Esophagus squamous epithelium (tissue), 5 donors: Measurements from ENCODE around the gene KIF21B. TPM values are rescaled to one million over a fixed set of nuclear protein-coding genes. Genes with fewer than 3 reads are reported as not detected.

Experiments
- DNase-seq: peaks from one replicate; lab custom pipeline; 2025; lab: John Stamatoyannopoulos, UW
- H3K27ac ChIP-seq, 4 donors: fragments of 200-600 bp; sonication (generic); one replicate each; pipeline ENCODE4 v1.5.1; 2016 to 2019; ENCODE audit warnings: mild to moderate bottlenecking in 1 of 4
- H3K27me3 ChIP-seq, 4 donors: fragments of 200-600 bp; sonication (generic); 1 replicate in 3 of 4; 2 replicates in 1 of 4; pipeline versions ENCODE4 v1.5.1 to v1.6.0; 2017 to 2021; ENCODE audit warnings: antibody characterized with exemption in 1 of 4
- H3K36me3 ChIP-seq, 3 donors: fragments of 200-600 bp; sonication (generic); one replicate each; pipeline ENCODE4 v1.5.1; 2016 to 2019
- H3K4me1 ChIP-seq, 3 donors: fragments of 200-600 bp; sonication (generic); one replicate each; pipeline ENCODE4 v1.5.1; 2017 to 2019
- H3K4me3 ChIP-seq, 4 donors: fragments of 200-600 bp; sonication (generic); 1 replicate in 3 of 4; 2 replicates in 1 of 4; pipeline ENCODE4 v1.5.1; 2016 to 2019; ENCODE audit warnings: mild to moderate bottlenecking in 2 of 4, moderate library complexity in 1 of 4
- H3K9me3 ChIP-seq, 3 donors: fragments of 200-600 bp; sonication (generic); one replicate each; pipeline ENCODE4 v1.5.1; 2016 to 2019
- CTCF ChIP-seq, 6 experiments: fragments of 450-650 bp in 4 of 6; fragments of 200-600 bp in 2 of 6; sonication (generic) in 2 of 6; IDR thresholded peaks; one replicate each; pipeline ENCODE4 v1.5.1; 2016 to 2019; ENCODE audit warnings: antibody characterized with exemption in 6 of 6, mild to moderate bottlenecking in 4 of 6, moderate library complexity in 4 of 6
- POLR2A ChIP-seq, 4 donors: fragments of 450-650 bp; IDR thresholded peaks; one replicate each; pipeline ENCODE4 v1.6.1; 2017; ENCODE audit warnings: antibody characterized with exemption in 4 of 4, mild to moderate bottlenecking in 4 of 4, moderate library complexity in 3 of 4
- WGBS, 2 donors: methylation state at CpG; one replicate each; pipeline ENCODE4 v1.1.5; 2018; 5-methylcytosine and 5-hydroxymethylcytosine counted together
- intact Hi-C: fragments of 100-400 bp; cut with DNase I; formaldehyde crosslinking; loops from one replicate; pipeline ENCODE4 v1.15.0; 2022
- total RNA-seq, 4 donors: library from RNA; depleted of rRNA; stranded (reverse); fragments of >200 nt; gene quantifications; one replicate each; pipeline ENCODE4 v1.1.0, GENCODE V29; 2016
- donor health status: DM: yes; HTN: yes; CAD: no.

The KIF21B gene
- total RNA-seq, 4 donors from 2014 or later: 0.53 to 2.1 (median 1.0) TPM

GRCh38 chr1:201054091-201054543 lies 30.6 kb upstream of the KIF21B start:
- H3K27me3 ChIP-seq: peaks cover 0 to 21% (median 0%) of the 10 kb centered on the region in 4 donors
- H3K4me3 ChIP-seq: no peak overlapping the region
- H3K9me3 ChIP-seq: no peaks in the 10 kb centered on the region
- intact Hi-C loops: no loop called here
- WGBS, 2 donors: 46 to 68% methylated on average over 6 of the region's 10 CpGs
- TF ChIP-seq CTCF (IDR thresholded peaks at IDR 0.05) (no peak), POLR2A (IDR thresholded peaks at IDR 0.05) (no peak)
- H3K4me1 ChIP-seq: peaks cover 0 to 10% (median 2%) of the 10 kb centered on the region in 3 donors
- no peak for DNase-seq
- no peak overlapping the region for H3K27ac ChIP-seq
- H3K36me3 ChIP-seq: no peaks in the 10 kb centered on the region

GRCh38 chr1:201053155-201053860 lies 29.8 kb upstream of the KIF21B start:
- Histone ChIP-seq H3K9me3 (no peaks in the 10 kb centered on the region), H3K4me1 (peaks cover 0 to 10% (median 2%) of the 10 kb centered on the region in 3 donors), H3K27me3 (peaks cover 0 to 28% (median 0%) of the 10 kb centered on the region in 4 donors), H3K36me3 (no peaks in the 10 kb centered on the region), H3K4me3 (no peak overlapping the region), H3K27ac (no peak overlapping the region)
- intact Hi-C loops: no loop called here
- DNase-seq: no peak
- whole genome bisulfite sequencing, 2 donors: 85 to 89% methylated on average over 4 to 10 of the region's 22 CpGs
- TF ChIP-seq POLR2A (IDR thresholded peaks at IDR 0.05) (no peak), CTCF (IDR thresholded peaks at IDR 0.05) (no peak)

GRCh38 chr1:201051399-201051798 lies 27.9 kb upstream of the KIF21B start:
- intact Hi-C loops: no loop called here
- no peak for DNase-seq
- Histone ChIP-seq H3K4me1 (peaks cover 0 to 8% (median 2%) of the 10 kb centered on the region in 3 donors), H3K36me3 (no peaks in the 10 kb centered on the region), H3K4me3 (no peak overlapping the region), H3K9me3 (no peaks in the 10 kb centered on the region), H3K27me3 (peaks cover 0 to 34% (median 0%) of the 10 kb centered on the region in 4 donors), H3K27ac (no peak overlapping the region)
- TF ChIP-seq POLR2A (IDR thresholded peaks at IDR 0.05) (no peak), CTCF (IDR thresholded peaks at IDR 0.05) (no peak)
- WGBS, 2 donors: 64 to 67% methylated on average over 2 of the region's 2 CpGs

GRCh38 chr1:201050515-201051277 lies 27.2 kb upstream of the KIF21B start:
- Histone ChIP-seq H3K4me3 (no peak overlapping the region), H3K9me3 (no peaks in the 10 kb centered on the region), H3K36me3 (no peaks in the 10 kb centered on the region), H3K4me1 (peaks cover 0 to 3% (median 2%) of the 10 kb centered on the region in 3 donors), H3K27ac (no peak overlapping the region), H3K27me3 (peaks cover 0 to 34% (median 0%) of the 10 kb centered on the region in 4 donors)
- intact Hi-C loops: no loop called here
- no peak for DNase-seq
- no peak for TF ChIP-seq POLR2A (IDR thresholded peaks at IDR 0.05)
- TF ChIP-seq CTCF (IDR thresholded peaks at IDR 0.05): no peak
- 82 to 87% methylated on average over 3 to 5 of the region's 5 CpGs for WGBS, 2 donors
